Thyroid gland (tissue), 4 donors: Measurements from ENCODE around the gene WRAP73.

Experiments used
- CTCF ChIP-seq, 6 experiments: fragments of 200-600 bp in 3 of 6; fragments of 450-650 bp in 3 of 6; sonication (generic) in 3 of 6; IDR thresholded peaks; one replicate each; pipeline ENCODE4 v1.5.1; 2016 to 2019; ENCODE audit warnings: antibody characterized with exemption in 6 of 6, mild to moderate bottlenecking in 2 of 6, inconsistent platforms in 1 of 6, moderate library complexity in 1 of 6
- POLR2A ChIP-seq, 2 donors: fragments of 450-650 bp; IDR thresholded peaks; one replicate each; pipeline ENCODE4 v1.6.1; 2017; ENCODE audit warnings: antibody characterized with exemption in 2 of 2, mild to moderate bottlenecking in 2 of 2, moderate library complexity in 1 of 2

GRCh38 chr1:3642919-3643675 is 6.8 kb downstream of the WRAP73 start:
- TF ChIP-seq POLR2A (IDR thresholded peaks at IDR 0.05) (no peak), CTCF (IDR thresholded peaks at IDR 0.05) (no peak)
